Activated CD8-positive, alpha-beta T cell treated with anti-CD3 and anti-CD28 coated beads, Interleukin-2, amount 10 ng/mL, durations not matched to agents 7 days and 5 days (primary cell): ENCODE measurements around the gene FNBP1. TPM values are rescaled to one million over a fixed set of nuclear protein-coding genes. Genes with fewer than 3 reads are reported as not detected.

Source experiments
- ATAC-seq: fragments of 150-1000 bp; cut with Tn5 transposase; one replicate; pipeline ENCODE4 v1.10.0; 2021; ENCODE audit warnings: moderate library complexity
- CTCF ChIA-PET: fragments of 350-600 bp; sonication (Branson Sonifier 250); formaldehyde crosslinking; loops from one replicate; lab custom pipeline; 2021; ENCODE audit warnings: antibody characterized with exemption; lab: Charles Lee
- POLR2A ChIA-PET: fragments of 350-600 bp; sonication (Branson Sonifier 250); formaldehyde crosslinking; loops from one replicate; lab custom pipeline; 2021; ENCODE audit warnings: antibody characterized with exemption; lab: Charles Lee
- DNase-seq: peaks from one replicate; pipeline ENCODE4 v3.0.0-alpha.2; 2020
- H3K27ac Mint-ChIP-seq: one replicate; pipeline ENCODE4 v1.8.0; 2021; ENCODE audit warnings: mild to moderate bottlenecking, mixed read lengths
- H3K27me3 Mint-ChIP-seq: one replicate; pipeline ENCODE4 v1.8.0; 2021; ENCODE audit warnings: low read depth, mixed read lengths
- H3K36me3 Mint-ChIP-seq: one replicate; pipeline ENCODE4 v1.8.0; 2021; ENCODE audit warnings: low read depth, mixed read lengths
- H3K4me1 Mint-ChIP-seq: one replicate; pipeline ENCODE4 v1.8.0; 2021; ENCODE audit warnings: low read depth, mixed read lengths
- H3K4me3 Mint-ChIP-seq: one replicate; pipeline ENCODE4 v1.8.0; 2021; ENCODE audit warnings: mild to moderate bottlenecking, mixed read lengths
- H3K9me3 Mint-ChIP-seq: one replicate; pipeline ENCODE4 v1.8.0; 2022; ENCODE audit warnings: mixed read lengths; ENCODE audit not compliant: insufficient read depth
- total RNA-seq, 2 experiments: library from RNA; stranded (reverse); gene quantifications; one replicate each; pipeline ENCODE4 v1.2.3, GENCODE V29; 2021

The FNBP1 gene
- total RNA-seq, 2 experiments from 2014 or later, result 173 to 176 TPM

DNA sequence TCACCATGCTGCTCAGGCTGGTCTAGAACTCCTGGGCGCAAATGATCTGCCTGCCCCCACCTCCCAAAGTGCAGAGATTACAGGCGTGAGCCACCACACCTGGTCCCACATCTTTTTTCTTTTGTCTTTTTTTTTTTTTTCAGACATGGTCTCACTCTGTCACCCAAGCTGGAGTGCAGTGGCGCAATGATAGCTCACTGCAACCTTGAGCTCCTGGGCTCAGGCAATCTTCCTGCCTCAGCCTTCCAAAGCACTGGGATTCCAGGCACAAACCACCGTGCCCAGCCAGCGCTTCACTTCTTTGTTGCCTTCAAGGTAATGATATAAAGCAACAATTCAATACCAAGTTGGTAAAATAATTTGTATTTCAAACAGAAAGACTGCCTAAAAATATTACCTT is 128.9 kb downstream of the FNBP1 start:
- ChIA-PET POLR2A (no interaction called here), CTCF (no interaction called here)
- H3K27ac Mint-ChIP-seq, result no peak overlapping the region

DNA sequence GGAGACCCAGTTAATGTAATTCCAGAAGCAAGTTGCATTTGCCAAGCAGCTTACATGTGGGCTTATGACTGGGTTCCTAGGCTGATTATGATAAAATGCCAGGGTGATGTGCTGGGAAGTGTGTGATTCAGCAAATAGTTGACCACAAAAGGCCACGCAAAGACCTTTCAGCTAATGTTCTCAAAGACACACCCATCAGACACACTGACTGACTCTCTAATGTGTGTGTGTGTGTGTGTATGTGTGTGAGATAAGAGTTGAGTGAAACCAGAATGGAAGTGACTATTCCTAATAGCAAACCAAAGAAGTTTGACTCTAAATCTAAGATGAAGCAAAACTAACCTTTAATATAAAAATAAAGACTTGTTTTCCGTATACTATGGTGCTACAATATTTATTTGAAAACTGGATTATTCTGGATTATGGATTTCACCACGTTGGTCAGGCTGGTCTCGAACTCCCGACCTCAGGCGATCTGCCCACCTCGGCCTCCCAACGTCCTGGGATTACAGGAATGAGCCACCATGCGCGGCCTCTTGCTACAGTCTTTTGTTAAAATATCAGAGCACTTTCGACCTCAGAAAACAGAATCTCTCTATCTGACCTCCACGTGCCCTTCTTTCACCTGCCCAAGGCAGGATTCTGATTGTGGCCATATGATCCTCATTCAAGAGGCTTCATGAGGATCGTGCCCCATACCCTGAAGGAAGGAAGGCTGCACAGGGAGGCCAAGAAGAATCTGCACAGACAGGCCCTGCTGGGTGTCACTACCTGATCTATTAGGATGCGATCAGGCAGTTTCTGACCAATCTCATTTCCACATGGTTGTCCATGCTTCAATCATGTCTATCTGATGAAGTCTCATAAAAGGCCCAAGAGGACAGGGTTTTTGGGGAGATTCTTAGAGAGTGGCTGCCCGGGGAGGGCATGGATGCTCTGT is 132.1 kb downstream of the FNBP1 start:
- ChIA-PET POLR2A (no interaction called here), CTCF (interaction anchor here (1.1 kb wide), 1 partner anchor 26 kb away, joined by 4 read pairs; no protein-coding TSS in a partner anchor)
- ATAC-seq (no peak), DNase-seq (no peak)
- Mint-ChIP-seq H3K4me3 (no peak overlapping the region), H3K36me3 (peaks cover 55% of the 10 kb centered on the region), H3K4me1 (peaks cover 11% of the 10 kb centered on the region), H3K27me3 (no peaks in the 10 kb centered on the region), H3K9me3 (no peaks in the 10 kb centered on the region), H3K27ac (peak overlapping the region; percentile 52)

More for the DNA sequence above, 128.9 kb downstream of the FNBP1 start:
- ATAC-seq, result no peak
- Mint-ChIP-seq H3K27me3 (no peaks in the 10 kb centered on the region), H3K4me1 (peaks cover 11% of the 10 kb centered on the region), H3K36me3 (peaks cover 53% of the 10 kb centered on the region), H3K9me3 (no peaks in the 10 kb centered on the region), H3K4me3 (no peak overlapping the region)
- DNase-seq, result no peak

GRCh38 chr9:129909851-129910250 is 133.1 kb downstream of the FNBP1 start:
- ATAC-seq (no peak), DNase-seq (no peak)
- no peaks in the 10 kb centered on the region for H3K9me3 Mint-ChIP-seq
- ChIA-PET POLR2A (no interaction called here), CTCF (no interaction called here)
- H3K4me3 Mint-ChIP-seq, result no peak overlapping the region
- H3K27me3 Mint-ChIP-seq, result no peaks in the 10 kb centered on the region
- H3K4me1 Mint-ChIP-seq, result peaks cover 13% of the 10 kb centered on the region
- peaks cover 57% of the 10 kb centered on the region for H3K36me3 Mint-ChIP-seq
- H3K27ac Mint-ChIP-seq, result peak overlapping the region; percentile 67

- DNase-seq (no peak), ATAC-seq (no peak)
- ChIA-PET CTCF (no interaction called here), POLR2A (no interaction called here)
- H3K27me3 Mint-ChIP-seq, result no peaks in the 10 kb centered on the region
- H3K9me3 Mint-ChIP-seq, result no peaks in the 10 kb centered on the region
- no peak overlapping the region for H3K4me3 Mint-ChIP-seq
- peaks cover 62% of the 10 kb centered on the region for H3K36me3 Mint-ChIP-seq
- peak overlapping the region; percentile 67 for H3K27ac Mint-ChIP-seq
- peaks cover 19% of the 10 kb centered on the region for H3K4me1 Mint-ChIP-seq
Observed at GRCh38 chr9:129908906-129909305, 134.1 kb downstream of the FNBP1 start.

- peaks cover 71% of the 10 kb centered on the region for H3K36me3 Mint-ChIP-seq
- no peaks in the 10 kb centered on the region for H3K9me3 Mint-ChIP-seq
- H3K27ac Mint-ChIP-seq, result no peak overlapping the region
- H3K27me3 Mint-ChIP-seq, result no peaks in the 10 kb centered on the region
- ChIA-PET POLR2A (interaction anchor here (0.6 kb wide), 1 partner anchor 20 kb away, joined by 4 read pairs; no protein-coding TSS in a partner anchor), CTCF (interaction anchor here (0.8 to 1.7 kb wide), 3 partner anchors 12 to 49 kb away, joined by 3 to 4 read pairs (median 4); no protein-coding TSS in a partner anchor)
- ATAC-seq, result no peak
- no peak overlapping the region for H3K4me3 Mint-ChIP-seq
- DNase-seq, result no peak
- peaks cover 21% of the 10 kb centered on the region for H3K4me1 Mint-ChIP-seq
Observed at GRCh38 chr9:129907201-129907600, 135.8 kb downstream of the FNBP1 start.

- ATAC-seq (no peak), DNase-seq (no peak)
- no peaks in the 10 kb centered on the region for H3K9me3 Mint-ChIP-seq
- POLR2A ChIA-PET, result interaction anchor here (0.6 to 3.0 kb wide), 3 partner anchors 12 to 37 kb away, joined by 3 to 13 read pairs (median 4); no protein-coding TSS in a partner anchor
- H3K27me3 Mint-ChIP-seq, result no peaks in the 10 kb centered on the region
- no peak overlapping the region for H3K27ac Mint-ChIP-seq
- H3K4me3 Mint-ChIP-seq, result no peak overlapping the region
- CTCF ChIA-PET, result interaction anchor here (1.4 to 1.7 kb wide), 2 partner anchors 11 to 50 kb away, joined by 4 read pairs; no protein-coding TSS in a partner anchor
- peaks cover 26% of the 10 kb centered on the region for H3K4me1 Mint-ChIP-seq
- H3K36me3 Mint-ChIP-seq, result peaks cover 77% of the 10 kb centered on the region
Observed at GRCh38 chr9:129906298-129906697, 136.7 kb downstream of the FNBP1 start.

DNA sequence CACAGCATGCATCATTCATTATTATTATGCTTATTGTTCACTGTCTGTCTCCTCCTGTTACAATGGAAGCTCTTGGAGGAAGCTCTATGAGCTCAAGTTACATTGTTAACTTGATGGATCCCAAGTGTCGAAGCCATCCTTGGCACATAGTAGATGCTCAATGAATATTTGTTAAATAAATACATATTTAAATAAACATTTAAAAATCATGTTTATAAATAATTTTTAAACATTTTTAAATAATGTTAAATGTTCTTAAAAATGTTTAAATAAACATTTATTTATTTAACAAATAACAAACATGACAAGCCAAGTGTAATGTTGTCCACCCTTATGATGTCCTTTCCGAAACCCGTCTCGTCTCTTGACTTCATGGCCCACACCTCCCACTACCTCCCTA is 138.3 kb downstream of the FNBP1 start:
- Mint-ChIP-seq H3K4me1 (peaks cover 22% of the 10 kb centered on the region), H3K36me3 (peaks cover 76% of the 10 kb centered on the region), H3K4me3 (no peak overlapping the region), H3K27ac (peak overlapping the region; percentile 53), H3K9me3 (no peaks in the 10 kb centered on the region), H3K27me3 (no peaks in the 10 kb centered on the region)
- CTCF ChIA-PET, result interaction anchor here (0.6 to 1.6 kb wide), 6 partner anchors 10 to 157 kb away, joined by 3 to 5 read pairs (median 3); no protein-coding TSS in a partner anchor
- ATAC-seq, result no peak
- POLR2A ChIA-PET, result interaction anchor here (1.1 to 3.0 kb wide), 6 partner anchors 10 to 152 kb away, joined by 3 to 13 read pairs (median 6); no protein-coding TSS in a partner anchor
- DNase-seq, result no peak

GRCh38 chr9:129902740-129903134 is 140.3 kb downstream of the FNBP1 start:
- ChIA-PET CTCF (interaction anchor here (1.0 kb wide), 1 partner anchor 42 kb away, joined by 3 read pairs; no protein-coding TSS in a partner anchor), POLR2A (interaction anchor here (0.6 to 1.5 kb wide), 4 partner anchors 14 to 68 kb away, joined by 3 to 4 read pairs (median 4); partner anchors contain the start of gene C9orf78)
- no peak for DNase-seq
- Mint-ChIP-seq H3K36me3 (peaks cover 84% of the 10 kb centered on the region), H3K9me3 (no peaks in the 10 kb centered on the region), H3K27me3 (no peaks in the 10 kb centered on the region), H3K4me1 (peaks cover 27% of the 10 kb centered on the region), H3K4me3 (no peak overlapping the region), H3K27ac (no peak overlapping the region)
- no peak for ATAC-seq

DNA sequence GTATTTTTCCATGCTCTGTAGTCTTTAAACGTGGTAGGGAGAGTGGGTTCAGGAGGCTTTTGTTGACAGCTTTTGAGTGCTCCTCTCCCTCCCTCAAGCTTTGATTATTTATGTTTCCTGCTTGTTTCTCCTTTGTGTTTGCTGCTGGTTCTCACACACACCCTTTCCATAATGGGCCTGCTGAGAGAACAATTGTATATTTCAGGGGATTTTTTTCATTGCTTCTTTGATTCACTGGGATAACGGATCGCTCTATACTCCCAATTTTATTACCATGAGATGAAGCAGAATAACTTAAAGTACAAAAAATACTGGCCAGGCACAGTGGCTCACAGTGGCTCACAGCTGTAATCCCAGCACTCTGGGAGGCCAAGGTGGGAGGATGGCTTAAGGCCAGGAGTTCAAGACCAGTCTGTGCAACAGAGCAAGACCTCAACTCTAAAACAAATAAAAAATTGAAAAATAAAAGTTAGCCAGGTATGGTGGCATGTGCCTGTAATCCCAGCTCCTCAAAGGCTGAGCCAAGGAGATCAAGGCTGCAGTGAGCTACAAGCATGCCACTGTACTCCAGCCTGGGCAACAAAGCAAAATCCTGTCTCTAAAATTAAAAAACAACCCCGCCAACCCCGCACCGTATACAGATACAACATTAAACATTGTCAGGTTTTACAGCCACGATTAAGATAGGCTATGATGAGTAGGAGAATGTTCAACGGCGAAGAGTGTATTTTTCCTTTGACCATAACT is 140.8 kb downstream of the FNBP1 start:
- ATAC-seq, result no peak
- H3K4me1 Mint-ChIP-seq, result peaks cover 31% of the 10 kb centered on the region
- CTCF ChIA-PET, result no interaction called here

DNA sequence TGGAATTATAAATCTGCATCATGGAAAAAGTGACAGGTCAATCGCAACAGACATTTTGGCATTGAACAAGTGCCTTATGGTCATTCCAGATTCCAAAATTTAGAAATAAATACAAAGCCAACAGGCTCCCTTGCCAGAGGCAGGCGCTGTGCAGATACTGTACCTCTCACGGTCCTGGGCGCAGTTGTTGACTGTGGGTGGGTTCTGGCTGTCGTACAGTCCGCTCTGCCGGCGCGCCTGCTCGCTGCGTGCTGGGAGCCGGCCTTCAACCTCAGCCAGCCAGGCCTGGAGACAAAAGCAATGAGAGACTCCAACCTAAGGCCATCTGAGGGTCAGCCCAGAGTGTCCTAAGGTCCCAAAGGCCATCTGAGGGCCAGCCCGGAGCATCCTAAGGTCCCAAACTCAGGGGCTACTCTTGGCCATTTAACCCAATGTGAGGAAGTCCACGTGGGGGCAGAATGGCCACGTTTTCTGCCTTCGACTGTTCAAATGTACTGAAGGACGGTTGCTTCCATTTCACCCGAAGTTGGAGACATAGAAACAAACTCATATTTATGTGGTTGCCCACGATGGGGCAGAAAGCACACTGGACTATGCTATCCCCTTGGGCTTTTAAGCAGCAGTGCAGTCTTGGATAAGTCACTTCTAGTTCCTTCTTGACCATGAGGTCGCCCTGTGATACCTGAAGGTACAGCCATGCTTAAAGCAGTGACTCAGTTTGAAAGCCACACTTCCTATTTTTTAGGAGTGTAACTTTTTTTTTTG is 142.5 kb downstream of the FNBP1 start:
- CTCF ChIA-PET, result no interaction called here
- DNase-seq, result no peak

More for the DNA sequence above, 140.8 kb downstream of the FNBP1 start:
- POLR2A ChIA-PET, result interaction anchor here (0.6 to 1.4 kb wide), 2 partner anchors 11 to 15 kb away, joined by 3 to 4 read pairs; no protein-coding TSS in a partner anchor
- Mint-ChIP-seq H3K36me3 (peaks cover 84% of the 10 kb centered on the region), H3K27ac (peak overlapping the region; percentile 60), H3K9me3 (peaks cover under 1% of the 10 kb centered on the region), H3K27me3 (no peaks in the 10 kb centered on the region), H3K4me3 (no peak overlapping the region)
- no peak for DNase-seq

DNA sequence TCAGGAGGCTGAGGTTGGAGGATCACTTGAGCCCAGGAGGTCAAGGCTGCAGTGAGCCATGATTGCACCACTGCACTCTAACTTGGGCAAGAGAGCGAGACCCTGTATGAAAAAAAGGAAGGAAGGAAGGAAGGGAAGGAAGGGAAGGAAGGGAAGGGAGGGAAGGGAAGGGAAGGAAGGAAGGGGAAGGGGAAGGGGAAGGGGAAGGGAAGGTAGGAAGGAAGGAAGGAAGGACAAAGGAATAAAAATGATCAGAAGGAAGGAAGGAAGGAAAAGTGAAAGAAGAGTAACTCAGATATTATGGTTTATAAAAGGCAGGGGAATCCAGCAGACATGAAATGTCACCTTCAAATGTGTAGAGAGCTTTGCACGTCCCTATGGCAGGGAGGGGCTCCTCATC is 143.4 kb downstream of the FNBP1 start:
- DNase-seq (no peak), ATAC-seq (no peak)
- Mint-ChIP-seq H3K4me1 (peaks cover 52% of the 10 kb centered on the region), H3K4me3 (no peak overlapping the region), H3K9me3 (peaks cover 6% of the 10 kb centered on the region), H3K36me3 (peaks cover 88% of the 10 kb centered on the region), H3K27me3 (no peaks in the 10 kb centered on the region), H3K27ac (peak overlapping the region; percentile 66)
- ChIA-PET CTCF (no interaction called here), POLR2A (interaction anchor here (0.7 kb wide), 1 partner anchor 56 kb away, joined by 3 read pairs; no protein-coding TSS in a partner anchor)

More for the DNA sequence above, 142.5 kb downstream of the FNBP1 start:
- Mint-ChIP-seq H3K9me3 (peaks cover 6% of the 10 kb centered on the region), H3K4me1 (peaks cover 47% of the 10 kb centered on the region), H3K4me3 (no peak overlapping the region), H3K27ac (peak overlapping the region; percentile 66), H3K36me3 (peaks cover 85% of the 10 kb centered on the region), H3K27me3 (no peaks in the 10 kb centered on the region)
- ATAC-seq, result no peak
- POLR2A ChIA-PET, result no interaction called here
